SHP77 (cell line): ENCODE results near the gene CTNND2.

Experiments used
- DNase-seq, 2 experiments: peaks; one replicate each; lab custom pipeline; 2025; lab: John Stamatoyannopoulos, UW

Gene CTNND2

DNA sequence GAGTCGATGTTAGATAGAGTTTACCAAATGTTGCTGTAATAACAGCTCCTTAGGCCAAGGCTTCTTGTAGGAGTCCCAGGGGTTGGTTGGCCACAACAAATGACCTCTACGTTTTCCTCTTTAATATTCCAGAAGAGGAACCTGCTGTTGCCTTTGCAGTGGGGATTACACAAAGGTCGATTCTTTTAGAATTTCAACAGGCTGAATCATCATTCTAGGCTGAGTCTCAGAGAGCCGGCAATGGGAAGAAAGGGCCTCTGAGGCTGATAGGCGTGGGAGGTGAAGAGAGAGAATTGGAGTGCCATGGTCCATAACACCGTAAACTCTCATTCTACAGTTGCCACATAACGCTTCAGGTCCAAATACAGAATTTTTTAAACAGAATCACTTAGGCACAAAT, 737.3 kb downstream of the CTNND2 start:
- DNase-seq = no peak

DNA sequence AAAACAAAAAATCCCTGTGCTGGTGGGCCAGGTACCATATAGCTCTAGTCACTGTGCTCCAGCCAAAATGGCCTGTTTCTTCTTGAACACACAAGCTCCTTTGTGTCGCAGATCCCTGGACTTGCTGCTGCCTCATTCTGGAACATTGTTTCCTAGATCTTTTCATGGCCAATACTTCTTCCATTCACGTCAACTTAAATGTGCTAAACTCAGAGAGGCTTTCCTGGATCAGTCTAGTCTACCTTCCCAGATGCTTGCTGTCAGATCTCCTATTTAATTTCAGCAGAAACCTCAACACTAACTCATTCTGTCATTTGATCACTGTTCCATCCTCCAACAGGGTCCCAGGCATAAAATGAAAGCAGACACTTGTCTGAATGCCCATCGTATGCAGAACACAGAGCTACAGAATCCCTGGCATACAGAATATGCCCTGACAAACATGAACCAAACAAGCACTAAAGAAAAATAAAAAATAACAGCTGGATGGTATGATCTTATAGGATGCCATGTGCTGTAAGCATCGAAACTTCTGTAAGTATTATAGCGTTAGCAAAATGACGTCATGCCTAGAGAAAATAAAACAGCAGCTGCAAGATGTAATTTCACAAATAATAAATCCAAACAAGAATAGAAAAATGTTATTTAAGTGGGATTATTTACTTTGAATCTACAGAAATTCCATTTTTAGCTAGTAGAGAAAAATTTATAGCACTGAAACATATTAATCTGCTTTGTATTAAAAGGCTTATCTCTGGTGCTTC, 739.5 kb downstream of the CTNND2 start:
- DNase-seq = peak in 1 of 2 experiments; percentile 29

DNA sequence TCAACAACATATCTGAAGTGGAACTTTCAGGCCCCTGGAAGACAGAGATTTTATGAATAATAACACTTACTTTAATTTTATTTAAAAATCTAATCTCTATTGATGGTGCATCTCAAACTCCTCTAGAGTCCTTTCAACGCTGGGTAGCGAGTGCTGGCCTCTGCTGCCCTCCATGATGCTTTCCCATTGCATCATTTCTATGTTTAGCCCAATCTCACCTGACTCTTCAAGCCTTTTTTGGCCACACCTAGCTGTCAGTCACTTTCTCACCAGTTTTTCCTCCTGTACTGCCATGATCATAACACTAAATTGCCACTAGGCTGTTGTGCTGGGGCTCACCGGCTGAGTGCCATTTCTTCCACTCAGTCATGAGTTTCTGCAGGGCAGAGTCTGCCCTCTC, 747.1 kb downstream of the CTNND2 start:
- DNase-seq = no peak

DNA sequence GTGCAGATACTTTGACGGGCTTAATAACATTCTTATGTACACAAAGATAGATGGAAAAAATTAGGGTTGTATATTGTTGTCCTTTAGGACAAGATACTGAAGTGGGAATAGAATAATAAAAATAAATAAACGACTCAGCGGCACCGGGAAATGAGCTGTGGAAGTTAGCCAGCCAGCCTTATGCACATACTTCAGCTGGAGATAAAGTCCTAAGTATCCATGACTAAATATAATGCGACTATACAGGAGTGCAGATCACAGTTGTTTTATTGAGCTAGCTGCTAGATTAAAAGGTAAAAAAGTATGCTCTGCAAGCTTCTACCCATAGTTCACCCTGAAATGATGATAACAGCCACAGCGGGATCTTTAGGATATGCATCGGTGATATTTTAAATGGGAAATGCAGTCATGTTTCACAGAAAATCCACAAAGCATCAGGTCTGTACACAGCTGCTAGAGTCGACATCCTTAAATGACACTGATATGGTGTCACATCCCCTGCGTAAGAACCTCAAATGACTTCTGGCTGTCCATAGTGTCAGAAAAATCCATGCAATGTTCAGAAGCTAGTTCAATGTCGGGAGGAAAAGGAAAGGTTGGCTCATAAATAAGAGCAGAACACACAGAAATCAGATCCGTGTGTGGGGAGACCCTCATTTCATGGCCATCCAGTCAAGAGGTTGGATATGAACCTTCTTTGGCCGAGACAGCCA, 750.4 kb downstream of the CTNND2 start:
- no peak for DNase-seq

DNA sequence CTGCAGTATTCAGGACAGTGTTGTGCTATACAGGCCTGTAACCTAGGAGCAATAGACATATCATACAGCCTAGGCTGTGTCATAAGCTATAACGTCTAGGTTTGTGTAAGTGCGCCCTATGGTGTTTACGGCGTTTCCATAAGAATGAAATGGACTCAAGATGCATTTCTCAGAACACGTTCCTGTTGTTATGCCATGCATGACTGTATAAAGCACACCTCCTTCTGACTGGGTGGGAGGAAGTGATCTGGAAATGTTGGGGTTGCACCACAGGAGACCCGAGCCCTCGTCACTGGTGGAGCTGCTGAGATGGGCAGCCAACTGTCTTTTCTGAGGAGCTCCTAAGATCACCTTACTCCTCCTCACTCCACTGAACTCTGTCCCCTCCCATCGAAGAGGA, 751.9 kb downstream of the CTNND2 start:
- DNase-seq = no peak

DNA sequence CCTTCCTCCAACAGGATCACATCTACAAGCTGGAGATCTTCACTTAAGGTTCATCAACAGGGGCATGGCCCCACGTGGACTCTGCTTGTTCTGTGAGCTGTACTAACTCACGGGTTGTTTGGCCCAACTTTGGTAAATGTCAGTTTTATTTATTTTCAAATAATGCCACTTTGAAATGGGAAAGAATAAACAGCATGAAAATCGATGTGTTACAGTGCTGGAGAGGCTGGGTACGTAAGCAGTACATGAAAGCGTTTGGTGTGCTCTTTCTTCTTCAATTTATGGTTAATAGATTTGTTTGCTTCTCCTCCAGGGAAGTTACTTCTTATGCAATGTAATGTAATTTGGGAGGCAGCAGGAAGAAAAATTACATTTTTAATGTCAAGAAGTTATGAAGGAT, 753.3 kb downstream of the CTNND2 start:
- no peak for DNase-seq

DNA sequence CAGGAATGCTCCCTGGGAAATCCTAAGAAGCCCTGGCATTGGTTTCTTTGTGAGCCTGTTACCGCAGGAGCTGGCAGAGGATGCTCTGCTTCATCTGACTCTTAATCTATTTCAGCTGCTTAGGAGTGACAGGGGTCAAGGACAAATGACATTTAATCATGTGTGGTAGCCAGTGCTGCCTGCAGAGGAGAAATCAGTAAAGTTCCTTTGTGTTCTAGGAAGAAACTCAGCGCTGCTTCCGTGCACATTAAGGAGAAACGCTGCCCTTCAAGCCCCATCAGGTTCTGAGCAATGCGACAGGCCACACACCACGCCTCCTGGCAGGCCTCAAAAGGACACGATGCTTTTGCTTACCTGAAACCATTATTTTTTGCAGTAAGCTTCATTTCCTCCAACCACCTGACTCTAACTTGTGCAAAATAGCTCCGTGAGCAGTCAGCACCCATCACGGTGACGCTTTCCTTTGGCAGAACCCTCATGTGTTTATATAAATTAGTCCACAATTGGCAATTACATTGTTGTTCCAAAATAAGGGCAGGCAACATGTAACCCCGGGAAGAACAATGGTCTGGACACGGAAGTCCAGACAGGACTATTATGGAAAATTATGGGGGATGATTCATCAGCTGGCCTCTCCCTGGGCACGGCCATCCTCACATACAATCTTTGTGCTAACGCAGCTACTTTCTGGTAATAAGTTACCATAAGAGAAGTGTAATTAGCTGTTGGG, 755.3 kb downstream of the CTNND2 start:
- no peak for DNase-seq

DNA sequence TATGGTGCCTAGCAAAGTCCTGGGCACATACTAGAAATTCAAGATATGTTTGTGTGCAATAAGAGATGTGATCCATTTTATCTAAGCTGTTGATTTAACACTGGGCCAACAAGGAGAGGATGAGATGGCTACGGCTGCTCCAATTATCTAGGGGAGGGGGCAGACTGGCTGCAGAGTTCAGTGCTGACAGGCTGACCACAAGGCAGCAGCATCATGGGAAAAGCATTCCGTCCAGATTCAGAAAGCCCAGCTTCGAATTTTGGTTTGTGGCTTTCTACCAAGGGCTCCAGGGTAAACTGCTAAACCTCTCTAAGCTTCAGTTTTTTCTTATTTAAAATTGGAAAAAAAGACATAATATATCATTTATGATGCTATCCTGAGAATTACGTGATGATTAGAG, 758.1 kb downstream of the CTNND2 start:
- DNase-seq = no peak

DNA sequence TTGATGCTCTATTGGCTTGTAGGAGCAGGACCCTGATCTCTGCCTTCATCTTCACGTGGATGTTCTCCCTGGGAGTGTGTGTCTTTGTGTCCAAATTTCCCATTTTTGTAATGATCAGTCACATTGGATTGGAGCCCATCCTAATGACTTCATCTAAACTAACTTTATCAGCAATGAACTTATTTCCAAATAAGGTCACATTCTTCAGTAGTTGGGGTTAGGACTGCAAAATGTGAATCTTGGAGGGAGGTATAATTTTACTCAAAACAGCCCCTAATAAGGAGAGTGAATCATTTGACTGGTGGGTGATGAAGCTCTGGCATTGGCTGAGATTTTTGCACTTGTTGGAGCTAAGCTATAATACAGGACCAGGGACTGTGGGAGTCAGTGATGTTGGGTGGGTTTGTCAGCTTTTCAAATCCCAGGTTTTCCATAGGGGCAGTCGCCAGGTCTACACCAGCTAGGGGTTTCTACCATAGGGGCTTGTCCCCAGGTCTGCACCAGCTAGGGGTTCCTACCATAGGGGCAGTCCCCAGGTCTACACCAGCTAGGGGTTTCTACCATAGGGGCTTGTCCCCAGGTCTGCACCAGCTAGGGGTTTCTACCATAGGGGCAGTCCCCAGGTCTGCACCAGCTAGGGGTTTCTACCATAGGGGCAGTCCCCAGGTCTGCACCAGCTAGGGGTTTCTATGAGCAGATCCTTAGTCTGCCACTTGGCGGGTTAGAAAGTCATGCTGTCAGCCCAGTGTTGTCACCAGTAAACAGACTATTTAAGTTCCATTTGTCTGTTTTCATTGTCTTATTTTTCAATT, 760.6 kb downstream of the CTNND2 start:
- no peak for DNase-seq

DNA sequence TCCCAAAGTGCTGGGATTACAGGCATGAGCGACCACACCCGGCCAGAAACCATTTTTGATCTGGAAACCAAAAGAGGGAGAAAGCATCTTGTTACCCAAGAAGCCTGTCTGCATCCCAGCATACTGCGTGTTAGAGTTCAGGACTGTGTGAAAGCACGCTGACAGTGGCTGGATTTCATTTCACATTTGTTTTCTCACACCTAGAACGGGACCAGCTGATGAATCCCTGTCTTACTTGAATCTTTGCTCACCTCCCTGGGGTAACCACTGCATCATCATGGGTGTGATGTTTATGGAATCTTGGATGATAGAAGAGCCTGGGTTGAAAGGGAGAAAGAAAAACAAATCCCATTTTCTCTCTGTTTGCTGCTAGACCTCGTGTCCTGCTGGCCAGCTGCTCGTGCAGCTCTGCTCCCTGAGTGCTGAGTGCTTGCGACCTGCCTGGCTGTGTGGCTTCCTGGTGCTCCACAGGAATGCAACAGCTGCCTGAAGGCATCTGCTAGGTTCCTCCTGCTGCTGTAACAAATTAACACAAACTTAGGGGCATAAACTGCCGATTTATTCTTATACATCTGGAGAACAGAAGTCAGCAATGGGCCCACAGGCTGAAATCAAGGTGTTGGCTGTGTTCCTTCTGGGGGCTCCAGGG, 764.9 kb downstream of the CTNND2 start:
- DNase-seq = no peak

DNA sequence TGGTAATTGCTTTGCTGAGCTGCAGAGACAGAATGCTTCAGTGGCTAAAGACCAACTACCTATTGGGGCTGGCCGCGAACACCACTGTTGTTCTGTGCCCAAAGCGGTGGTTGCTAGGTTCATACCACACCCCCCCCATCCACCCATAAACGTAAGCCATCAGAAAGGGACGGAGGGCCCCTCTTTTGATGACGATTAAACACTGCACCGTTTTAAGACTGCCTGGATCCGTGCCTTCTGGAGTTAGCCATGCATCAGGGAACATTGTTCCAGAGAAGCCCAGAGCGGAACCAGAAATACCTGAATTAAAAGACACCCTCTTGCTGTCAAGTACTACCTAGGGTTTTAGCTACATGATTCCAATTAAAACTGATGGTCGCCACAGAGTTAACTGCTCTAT, 774.1 kb downstream of the CTNND2 start:
- no peak for DNase-seq

DNA sequence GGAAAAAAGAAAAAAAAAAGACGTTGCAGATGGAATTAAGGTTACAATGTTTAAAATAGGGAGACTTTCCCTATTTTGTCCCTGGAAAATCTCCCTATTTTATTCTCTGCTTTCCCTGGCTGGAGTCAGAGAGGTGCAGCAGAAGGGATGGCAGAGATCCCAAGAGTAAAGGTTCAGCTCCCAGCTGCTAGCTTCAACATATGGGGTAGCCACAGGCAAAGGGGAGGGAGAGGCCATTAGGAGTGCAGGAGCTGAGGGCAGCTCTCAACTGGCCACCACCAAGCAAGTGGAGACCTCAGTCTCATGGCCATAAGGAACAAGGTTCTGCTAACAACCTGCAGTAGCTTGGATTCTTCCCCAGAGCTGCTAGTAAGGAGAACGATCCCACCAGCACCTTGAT, 776.2 kb downstream of the CTNND2 start:
- no peak for DNase-seq

DNA sequence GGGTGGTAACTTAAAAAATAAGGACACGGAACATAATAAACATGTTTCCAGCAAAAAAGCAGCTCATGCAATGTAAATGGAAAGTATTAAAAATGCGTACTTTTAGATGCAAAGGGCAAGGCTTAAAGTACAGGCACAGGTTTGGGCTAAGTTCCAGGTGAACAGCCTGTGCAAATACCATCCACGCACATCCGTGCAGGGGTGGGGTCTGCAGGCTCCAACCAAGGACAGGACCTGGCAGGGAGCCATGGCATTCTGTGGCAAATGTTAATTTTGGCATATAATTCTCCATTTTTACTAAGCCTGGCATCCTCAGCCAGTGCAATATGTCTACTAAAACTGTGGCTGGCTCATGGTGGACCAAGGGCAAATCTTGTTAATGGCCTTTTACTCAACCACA, 777.4 kb downstream of the CTNND2 start:
- DNase-seq = no peak

DNA sequence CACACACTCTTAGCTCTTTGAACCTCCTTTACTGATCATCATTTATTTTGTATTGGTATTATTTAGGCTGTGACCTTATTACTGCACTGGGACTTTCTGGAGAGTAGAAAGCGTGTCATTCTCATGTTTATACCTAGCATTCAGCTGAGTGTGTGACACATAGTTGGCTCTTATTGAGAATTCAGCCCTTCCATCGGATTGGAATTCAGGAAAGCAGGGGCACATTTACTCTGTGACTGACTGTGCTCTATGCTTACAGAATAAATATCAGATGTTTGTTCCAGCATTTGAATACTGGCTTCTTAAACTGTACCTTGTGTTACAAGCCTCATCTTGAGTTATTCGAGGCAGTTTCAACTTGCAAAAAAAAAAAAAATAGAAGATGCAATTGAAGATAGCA, 782.4 kb downstream of the CTNND2 start:
- no peak for DNase-seq

DNA sequence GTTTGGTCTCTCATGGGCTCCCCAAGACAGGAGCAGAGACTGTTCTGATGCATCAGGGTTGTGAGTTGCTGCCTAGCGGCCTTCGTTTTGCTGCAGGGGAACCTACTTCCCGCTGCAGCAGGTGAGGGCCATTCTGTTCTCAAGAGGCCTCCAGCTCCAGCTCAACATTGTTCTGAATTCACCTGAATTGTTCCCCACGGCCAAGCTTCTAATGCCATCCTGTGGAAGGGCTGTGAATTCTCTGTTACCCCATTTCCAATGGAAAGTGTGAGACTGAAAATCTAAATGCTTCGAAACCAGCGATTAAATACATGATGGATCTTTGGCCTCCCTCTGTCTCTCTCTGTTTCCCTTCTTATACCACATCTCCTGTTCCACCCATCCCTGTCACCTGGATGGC, 794.1 kb downstream of the CTNND2 start:
- no peak for DNase-seq

DNA sequence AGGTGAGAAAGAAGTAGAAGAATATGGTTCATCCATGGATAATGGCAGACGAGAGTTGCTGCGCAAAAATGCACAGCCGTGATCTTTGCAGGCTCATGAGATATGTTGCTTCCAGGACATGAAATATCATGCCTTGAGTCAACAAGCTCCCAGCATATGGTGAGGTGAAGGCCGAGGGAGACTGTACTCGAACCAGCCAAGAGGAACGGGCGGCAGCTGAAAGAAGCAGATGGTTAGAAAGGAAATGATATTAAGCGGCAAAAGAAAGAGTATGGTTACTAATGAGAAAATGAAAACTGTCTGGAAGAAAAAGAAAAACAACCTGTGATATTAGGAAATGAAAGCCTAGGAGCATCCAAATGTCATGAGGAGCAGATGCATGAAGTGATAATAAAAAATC, 798.5 kb downstream of the CTNND2 start:
- no peak for DNase-seq

DNA sequence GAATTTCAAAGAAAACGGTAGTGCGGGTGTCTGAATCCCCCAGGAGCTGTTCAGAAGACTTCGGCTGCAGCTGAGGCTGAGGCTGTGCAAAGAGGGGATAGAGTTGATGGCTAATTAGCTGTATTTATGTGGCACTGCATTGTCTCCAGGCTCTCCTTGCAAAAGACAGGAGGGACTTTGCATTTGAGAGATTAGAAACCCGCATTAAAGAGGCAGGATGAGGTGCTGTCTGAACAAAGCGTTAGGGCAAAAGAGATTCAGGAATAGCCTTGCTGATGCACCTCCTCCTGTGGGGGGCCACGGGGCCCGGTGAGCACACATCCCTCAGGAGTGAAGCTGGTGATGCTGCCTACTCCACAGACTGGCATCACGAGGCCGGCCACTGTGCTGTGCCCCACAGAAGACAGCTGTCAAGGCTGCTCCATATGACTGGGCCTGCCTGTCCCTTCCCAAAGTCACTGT, 799.6 kb downstream of the CTNND2 start:
- no peak for DNase-seq

DNA sequence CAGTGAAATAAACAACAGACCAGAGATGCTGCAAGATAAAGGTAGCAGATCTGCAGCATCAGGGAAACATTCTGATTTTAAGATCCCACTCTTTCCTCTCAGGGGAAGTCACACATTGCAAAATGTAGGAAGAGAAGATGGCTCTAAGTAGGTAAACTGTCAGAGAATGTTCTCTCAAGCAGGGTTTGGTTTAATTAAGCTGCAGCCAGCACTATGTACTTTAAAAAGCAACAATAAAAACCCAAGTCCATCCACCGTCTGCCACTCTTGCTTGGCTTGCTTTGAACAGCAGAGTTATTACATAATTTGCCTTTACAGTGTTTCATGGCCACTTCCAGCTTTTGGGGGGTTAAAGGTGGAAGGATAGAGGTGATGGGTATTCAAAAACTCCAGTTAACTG, 800.0 kb downstream of the CTNND2 start:
- DNase-seq = no peak

DNA sequence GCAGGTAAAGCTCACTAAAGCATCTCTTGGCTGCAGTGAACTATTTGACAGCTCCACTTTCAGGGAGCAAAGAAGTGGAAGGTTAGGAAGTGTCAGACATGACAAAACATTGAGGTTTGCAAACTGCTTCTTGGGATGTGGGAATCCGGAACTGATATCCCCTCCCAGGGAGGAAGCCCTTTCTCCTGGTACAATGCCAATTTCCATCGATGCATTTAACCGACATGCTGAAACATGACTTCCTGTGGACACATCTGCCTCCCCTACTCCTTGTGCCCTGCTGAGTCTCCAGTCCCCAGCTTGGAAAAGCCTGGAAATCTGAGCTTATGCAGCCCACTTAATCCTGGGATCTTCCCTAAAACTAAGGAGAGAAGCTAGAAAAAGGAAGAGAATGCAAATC, 820.1 kb downstream of the CTNND2 start:
- DNase-seq = no peak

DNA sequence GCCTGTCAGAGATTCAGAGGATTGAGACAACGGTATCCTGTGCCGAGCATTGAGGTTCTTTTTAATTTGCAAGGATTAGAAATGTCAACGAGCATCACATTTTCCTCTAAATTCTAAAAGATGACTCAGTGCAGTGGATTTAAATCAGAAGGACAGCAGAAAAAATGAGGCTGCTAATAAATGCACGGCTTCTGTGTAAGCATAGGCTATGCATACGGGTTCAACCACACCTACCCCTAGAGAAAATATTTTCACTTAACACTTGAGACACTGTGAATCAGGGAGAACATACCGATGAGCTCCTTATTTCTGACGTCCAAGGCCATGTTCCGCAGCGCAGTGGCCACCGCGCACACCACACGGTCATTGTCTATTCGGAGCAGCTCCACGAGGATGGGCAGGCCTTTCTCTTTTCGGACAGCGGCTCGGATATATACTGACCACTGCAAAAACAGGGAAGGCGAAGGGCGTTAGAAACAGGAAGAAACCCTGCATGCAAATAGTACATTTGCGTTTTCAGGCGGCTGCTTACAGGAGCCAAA, 821.8 kb downstream of the CTNND2 start:
- DNase-seq = no peak

DNA sequence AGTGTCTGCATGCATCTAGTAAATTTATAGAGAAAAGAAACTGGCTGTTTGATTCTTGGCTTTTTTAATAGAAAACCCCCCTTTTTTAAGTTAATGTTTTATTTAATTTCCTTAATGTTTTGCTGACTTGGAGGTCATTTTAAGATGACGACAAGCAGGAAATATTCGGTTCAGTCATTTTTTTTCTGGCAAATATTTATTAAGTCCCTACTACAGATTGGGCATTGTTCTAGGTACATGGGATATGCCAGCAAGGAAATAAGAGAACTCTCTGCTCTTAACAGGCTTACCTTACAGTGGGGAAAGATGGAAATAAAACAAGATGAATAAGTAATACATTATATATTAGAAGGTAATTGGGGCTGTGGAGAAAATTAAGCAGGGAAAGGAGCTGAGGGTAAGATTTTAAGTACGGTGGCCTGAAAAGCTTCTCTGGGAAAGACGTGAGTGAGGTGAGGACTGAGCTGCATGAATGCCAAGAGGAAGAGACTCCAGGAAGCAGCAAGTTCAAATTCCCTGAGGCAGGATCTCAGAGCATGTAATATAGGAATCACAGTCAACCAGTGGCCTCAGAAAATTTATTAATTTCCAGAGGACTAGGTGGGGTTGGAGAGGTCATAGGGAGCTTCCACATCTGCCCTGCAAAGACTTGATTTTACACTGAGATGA, 827.2 kb downstream of the CTNND2 start:
- DNase-seq = no peak
